ENCODE data around the gene SERPINE1. TPM values are rescaled to one million over a fixed set of nuclear protein-coding genes. Genes with fewer than 3 reads are reported as not detected.

SERPINE1 gene
- total and polyA plus RNA-seq, 2 of the 4 experiments (the other 2 are of a cell fraction) = 1,441 to 2,783 TPM

DNA sequence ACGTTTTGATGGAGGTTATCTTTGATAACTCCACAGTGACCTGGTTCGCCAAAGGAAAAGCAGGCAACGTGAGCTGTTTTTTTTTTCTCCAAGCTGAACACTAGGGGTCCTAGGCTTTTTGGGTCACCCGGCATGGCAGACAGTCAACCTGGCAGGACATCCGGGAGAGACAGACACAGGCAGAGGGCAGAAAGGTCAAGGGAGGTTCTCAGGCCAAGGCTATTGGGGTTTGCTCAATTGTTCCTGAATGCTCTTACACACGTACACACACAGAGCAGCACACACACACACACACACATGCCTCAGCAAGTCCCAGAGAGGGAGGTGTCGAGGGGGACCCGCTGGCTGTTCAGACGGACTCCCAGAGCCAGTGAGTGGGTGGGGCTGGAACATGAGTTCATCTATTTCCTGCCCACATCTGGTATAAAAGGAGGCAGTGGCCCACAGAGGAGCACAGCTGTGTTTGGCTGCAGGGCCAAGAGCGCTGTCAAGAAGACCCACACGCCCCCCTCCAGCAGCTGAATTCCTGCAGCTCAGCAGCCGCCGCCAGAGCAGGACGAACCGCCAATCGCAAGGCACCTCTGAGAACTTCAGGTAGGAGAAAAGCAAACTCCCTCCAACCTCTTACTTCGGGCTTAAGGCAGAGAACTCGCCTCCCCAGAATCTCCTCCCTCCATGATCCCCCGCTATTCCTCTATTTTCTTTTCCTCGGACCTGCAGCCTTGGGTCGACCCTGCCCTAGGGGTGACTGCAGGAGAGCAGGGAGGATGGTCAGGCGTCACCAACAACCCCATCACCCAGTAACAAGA is at the start of gene SERPINE1 (continued):
- TF ChIP-seq SMC3 (IDR thresholded peaks at IDR 0.05; ENCODE audit: low read depth, low read length) = peak; percentile 5; the same call in 1 of the 2 replicates
- TF ChIP-seq BHLHE40 (IDR thresholded peaks at IDR 0.05; ENCODE audit: low read depth, low read length) = peak; percentile 44; the same call in 1 of the 2 replicates
- TF ChIP-seq RAD21 (IDR thresholded peaks at IDR 0.05; ENCODE audit: low read length) = peak; percentile 33; the same call in 1 of the 2 replicates
- no peak for TF ChIP-seq RCOR1 (IDR thresholded peaks at IDR 0.05; ENCODE audit: insufficient replicate concordance, low read length)
- TF ChIP-seq POLR2A (IDR thresholded peaks at IDR 0.05; ENCODE audit: low read depth, low read length) = peak; percentile 99
- TF ChIP-seq RFX5 (IDR thresholded peaks at IDR 0.05; ENCODE audit: low read depth, low read length) = no peak

Data from IMR-90 (cell line).